DMS79 treated with DMSO at 0.1 percent for 48 hours (cell line): ENCODE data around the gene ZMIZ1.

Source experiments
- DNase-seq: peaks from one replicate; lab custom pipeline; 2025; lab: John Stamatoyannopoulos, UW

ZMIZ1 gene

DNA sequence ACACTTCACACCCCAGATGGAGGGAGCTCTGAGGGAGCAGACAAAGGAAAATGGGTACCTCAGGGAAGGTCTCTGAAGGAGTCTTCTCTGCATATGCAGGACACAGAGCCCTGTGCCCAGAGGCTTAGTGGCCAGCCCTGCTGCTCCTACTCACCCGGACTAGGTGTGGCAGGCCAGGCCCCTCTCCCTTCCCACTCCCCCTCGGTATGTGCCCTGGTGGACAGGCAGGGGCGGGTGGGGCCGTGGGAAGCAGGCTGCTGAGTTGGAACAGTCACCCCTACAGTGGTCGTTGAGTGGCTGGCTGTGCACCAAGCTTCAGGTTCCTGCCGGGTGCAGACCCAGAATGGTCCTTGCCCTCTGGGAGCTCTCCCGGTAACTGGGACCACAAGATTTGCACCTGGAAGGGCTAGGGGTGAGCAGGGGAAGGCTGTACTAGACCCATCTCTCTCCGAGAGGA lies 68.6 kb downstream of the ZMIZ1 start:
- DNase-seq: no peak

DNA sequence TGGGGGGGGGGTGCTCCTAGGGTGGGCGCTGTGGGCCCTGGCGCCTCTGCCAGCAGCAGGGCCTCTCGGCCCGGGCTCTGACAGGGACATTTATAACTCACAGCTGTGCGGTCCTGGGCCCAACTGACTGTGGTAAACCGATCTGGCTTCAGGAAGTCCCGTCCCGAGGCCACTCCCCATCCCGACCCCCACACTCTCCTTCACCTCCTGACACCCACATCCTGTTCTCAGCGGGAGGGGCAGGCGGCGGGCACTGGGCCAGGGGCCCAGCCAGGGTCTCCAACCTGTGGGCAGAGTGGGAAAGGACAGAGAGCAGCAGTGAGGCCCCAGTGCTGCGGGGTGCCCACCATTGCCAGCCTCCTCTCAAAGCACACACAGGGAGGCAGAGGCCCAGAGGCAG lies 69.1 kb downstream of the ZMIZ1 start:
- no peak for DNase-seq

DNA sequence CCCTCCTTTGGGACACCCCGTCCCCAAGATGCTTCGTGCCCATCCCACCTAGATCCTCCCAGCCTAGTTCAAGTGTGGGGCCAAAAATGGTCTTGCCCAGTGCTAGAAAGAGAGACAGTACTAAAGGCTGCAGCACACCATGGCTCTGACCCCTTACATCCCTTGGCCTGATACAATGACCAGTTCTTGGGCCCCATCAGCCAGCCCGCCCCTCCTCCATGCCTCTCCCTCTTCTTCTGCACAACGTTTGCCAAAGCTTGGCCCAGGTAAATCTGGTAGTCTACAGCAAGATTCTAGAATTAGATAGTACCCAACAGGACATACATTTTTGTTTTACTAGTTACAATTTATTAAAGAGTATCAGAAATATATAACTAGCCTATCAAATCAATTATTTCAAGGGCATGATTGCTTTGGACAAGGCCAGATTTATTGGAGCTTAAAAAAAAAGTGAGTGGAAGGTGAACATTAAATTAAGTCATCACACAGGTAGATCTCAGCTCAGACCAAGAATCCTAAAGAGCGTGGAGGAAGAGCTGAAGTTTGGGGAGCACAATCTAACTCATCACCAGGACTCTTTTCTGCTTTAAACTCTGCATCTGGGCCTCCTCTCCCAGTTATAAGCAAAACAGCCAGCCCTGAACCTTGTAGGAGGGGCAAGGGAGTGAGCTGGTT lies 69.8 kb downstream of the ZMIZ1 start:
- no peak for DNase-seq

DNA sequence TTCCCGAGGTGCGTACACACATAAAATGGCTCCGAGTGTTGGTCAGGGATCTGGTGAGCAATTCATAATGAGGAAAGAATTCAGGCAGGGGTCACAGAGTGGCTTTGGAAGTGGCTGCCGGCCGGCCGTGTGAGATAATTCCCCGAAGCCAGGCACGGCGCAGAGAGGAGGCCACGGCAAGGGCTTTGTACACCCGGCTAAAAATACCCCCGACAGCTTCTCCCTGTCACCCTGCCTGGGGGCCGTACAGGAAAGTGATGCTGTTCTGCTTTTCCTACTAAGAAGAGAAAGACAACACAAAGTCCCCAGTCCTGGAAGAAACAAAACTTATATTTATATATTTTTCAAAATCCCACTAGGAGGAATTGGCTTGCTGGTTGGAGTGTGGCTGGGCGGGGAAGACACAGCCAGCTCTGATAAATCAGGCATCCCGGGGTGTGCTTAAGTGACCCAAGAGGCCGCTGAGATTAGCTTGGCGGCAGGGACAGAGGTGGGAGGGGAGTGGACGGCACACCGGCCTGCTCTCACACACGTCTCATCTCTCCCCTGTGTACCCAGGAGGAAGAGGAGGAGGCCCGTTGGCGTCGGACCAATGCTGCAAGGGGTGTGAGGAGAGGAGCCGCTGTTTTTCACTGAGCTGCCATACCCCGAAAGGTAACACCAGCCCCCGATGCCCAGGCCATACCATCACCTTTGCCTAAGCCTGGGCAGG lies 70.5 kb downstream of the ZMIZ1 start:
- DNase-seq: no peak

DNA sequence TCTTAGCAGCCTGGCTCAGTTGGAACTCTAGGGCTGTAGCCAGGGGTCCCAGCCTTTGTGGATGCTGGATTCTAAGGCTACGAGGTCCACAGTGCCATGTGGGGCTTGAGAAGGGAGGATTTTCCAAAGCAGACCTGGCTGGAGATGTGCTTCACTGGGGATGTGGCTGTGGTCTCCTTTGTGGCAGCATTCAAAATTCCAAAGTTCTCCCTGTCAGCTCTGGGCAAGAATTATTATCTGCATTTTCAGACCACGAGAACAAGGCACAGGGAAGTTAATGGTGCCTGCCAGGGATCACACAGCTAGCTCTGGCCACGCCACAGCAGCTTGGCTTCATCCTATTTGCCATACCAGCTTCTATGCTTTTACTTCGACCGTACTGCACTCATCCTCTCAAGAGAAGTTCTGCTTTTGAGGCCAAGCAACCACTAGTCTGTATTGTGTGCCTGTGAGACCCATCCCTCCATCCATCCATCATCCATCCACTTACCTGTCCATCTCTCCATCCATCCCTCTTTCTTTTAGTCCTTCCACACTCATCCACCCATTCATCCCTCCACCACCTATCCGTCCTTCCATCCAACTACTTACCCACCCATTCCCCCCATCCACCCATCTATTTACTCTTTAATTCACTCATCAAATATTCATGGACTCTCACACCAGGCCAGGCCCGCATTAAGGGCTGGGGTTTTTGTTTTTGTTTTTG lies 71.5 kb downstream of the ZMIZ1 start:
- no peak for DNase-seq

DNA sequence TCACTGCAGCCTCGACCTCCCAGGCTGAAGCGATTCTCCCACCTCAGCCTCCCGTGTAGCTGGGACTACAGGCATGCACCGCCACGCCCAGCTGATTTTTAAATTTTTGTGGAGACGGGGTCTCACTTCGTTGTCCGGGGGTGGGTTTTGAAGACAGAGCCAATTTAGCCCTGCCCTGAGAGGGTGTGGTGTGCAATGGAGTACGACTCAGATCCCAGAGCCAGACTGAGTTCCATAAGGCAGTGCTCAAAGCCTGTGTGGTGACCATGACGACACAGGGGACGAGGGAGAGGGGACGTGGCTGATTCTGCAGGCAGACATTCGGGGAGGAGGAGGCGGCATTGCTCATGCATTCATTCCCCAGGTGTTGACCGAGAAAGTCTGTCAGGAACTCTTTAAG lies 72.1 kb downstream of the ZMIZ1 start:
- DNase-seq: no peak

DNA sequence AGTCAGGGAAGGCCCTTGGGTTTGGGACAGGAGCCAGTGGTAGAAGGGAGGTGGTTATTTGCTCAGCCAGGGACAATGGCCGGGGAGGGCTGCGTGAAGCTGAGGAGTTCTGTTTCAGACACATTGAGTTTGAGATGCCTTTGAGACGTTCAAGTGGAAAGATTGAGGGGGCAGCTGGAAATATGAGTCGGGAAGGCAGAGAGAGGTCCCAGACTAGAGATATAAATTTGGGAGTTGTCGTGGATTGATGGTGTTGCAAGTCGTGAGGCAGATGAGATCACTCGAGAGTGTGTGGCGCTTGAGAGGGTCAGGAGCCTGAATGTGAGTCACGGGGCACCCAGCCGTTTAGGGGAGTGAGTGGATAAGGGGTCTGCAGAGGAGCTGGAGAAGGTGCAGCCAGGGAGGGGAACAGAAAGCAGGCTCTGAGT lies 73.3 kb downstream of the ZMIZ1 start:
- DNase-seq: peak; percentile 54

DNA sequence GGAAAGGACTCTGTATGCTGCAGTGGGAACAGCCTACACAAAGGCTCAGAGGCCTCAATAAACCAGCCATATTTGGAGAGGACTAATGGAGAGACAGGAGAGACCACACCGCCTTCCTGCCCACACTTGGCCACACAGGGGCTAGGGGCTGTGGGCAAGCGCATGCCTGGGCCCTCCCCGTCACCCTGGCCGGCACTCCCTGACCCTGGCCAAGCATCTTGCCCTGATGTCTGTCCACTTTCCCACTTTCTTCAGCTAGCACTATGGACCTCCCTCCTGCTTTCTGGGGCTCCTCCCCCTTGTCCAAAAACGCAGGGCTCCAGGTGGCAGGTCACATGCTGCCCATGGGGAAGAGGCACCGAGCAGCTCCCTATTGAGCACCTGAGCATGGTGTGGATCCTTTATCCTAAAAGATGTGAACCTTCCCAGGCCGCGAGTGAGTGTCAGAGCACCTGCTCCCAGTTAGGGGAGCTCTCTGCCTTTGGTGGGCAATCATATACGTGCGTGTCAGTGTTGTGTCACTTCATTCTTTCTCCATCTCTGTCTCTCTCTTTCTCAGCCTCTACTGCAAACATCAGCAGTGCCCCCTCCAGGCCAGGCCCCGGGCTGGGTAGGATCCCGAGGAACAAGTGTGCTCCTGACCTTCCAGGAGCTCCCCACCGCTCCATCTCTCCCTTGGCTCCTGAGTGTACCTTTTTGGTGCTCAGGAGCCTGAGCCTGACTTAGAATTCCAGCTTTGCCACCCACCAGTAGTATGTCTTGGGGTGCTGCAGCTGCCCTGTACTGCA lies 74.0 kb downstream of the ZMIZ1 start:
- DNase-seq: no peak

DNA sequence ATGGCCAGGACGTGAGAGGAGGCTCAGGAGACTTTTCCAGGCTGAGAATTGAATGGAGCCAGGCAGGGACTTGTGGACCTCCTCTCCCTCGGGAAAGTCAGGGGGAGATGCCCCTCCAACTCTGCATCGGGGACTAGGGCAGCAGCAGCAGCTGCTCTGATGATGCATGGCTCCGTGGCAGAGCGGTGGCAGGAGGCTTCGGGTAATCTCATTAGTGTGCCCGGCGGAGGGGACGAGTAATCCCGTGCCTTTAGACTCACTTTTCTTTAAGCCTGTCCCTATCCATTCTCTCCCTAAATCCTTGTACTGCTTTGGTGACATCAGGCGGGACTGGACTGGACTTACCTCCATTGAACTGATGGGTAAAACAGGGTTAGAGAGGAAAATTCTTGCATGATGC lies 75.1 kb downstream of the ZMIZ1 start:
- no peak for DNase-seq

DNA sequence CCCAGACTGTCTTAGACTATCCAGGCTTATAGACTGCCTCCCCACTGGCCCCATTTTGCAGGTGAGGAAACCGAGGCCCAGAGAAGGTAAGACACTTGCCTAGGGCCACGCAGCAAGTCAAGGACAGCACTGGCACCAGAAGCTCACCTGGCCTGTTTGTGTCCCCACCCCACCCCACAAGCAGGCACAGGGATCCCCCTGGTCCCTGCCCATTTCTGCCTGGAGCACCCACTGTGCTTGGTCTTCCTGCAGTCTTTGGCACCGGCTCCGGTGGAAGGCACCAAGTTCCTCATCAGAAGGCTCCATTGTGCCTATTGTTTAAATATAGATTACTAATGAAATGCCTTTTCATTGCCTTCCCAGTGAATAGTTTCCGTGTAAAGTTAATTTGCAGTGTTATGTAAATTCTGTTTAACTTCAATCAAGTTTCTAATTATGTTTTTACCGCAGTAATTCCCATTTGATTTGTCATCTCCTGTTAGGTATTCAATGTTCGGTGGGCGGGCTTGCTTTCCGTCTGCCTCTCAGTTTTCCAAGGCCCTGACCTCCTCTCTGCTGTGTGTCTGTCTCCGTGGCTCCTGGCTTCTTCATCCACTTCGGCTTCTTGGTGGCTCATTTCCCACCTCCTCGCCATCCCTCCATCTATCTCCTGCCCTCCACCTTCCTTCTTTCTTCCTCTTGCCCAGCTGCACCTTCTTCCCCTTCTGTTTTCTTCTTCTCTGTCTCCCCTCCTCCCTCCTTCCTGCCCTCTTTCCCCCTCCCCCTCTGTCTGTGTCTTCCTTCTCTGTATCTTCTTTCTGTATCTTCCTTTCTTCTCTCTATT lies 75.8 kb downstream of the ZMIZ1 start:
- DNase-seq: no peak

DNA sequence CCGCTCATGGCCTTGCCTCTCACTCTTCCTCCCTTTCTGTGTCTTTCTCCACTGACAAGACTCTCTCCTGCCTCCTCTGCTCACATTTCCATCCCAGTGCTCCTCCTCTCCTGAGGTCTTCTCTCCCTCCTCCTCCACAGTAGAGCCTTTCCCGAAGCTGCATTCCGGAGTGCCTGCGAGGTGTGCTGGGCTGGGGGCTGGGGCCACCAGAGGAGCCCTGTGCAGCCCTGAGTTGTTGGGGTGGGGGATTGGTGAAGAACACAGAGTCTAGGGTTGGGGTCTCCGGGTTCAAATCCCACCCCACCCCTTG lies 76.4 kb downstream of the ZMIZ1 start:
- no peak for DNase-seq

DNA sequence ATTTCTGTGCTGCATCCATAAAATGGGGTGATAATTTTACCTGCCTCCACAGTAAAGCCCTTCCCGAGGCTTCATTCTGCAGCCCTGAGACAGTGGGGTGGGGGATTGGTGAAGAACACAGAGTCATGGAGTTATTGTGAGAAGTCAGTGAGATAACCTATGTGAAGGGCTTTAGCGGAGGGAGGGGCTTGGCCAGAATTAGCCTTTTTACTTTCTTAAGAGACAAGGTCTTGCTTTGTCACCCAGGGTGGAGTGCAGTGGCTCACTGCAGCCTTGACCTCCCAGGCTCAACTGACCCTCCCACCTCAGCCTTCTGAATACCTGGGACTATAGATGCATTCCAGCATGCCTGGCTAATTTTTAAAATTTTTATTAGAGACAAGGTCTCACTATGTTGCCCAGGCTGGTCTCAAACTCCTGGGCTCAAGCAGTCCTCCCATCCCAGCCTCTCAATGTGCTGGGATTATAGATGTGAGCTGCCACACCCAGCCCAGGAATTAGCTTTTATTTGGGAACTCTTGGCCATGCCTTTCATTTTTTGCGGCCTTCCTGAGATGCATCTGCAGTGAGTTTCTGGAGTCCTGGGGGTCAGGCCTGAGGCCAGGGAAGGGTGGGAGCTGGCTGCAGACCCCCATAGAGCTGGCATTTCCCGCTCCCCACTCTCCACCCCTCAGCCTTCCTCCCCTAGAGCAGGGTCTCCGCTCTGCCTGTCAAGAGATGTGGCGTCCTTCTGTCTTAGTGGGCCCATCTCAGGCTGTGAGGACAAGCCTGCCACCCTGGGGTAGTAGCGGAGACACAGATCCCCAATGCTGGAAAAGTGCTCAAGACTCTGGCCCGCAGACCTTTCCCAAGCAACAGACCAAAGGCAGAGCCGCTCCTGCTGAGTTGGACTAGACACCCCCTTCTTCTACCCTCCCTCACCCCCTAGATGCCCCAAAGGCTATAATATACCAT lies 77.0 kb downstream of the ZMIZ1 start:
- no peak for DNase-seq

DNA sequence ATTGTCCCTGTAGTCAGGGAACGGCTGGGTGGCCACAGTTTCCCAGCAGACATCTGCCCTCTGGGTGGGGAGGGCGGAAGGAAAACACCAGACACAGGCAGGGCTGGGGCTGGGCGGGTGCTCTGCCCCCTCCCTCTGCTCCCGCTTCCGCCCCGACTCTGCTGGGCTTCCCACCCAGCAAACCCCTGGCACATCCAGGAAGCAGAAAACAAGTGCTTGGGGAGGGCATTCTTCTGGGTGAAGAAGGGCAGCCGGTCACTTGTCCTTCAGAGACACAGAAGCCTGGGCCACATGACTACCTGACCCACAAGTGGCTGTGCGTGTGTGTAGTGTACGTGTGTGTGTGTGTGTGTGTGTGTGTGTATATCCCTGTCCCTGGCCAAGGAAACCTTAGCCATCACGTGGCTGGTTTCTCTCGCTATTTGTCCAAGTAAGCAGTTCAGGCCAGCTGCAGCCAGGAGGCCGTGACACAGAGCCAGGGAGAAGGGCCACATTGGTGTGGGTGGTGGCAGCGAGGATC lies 77.9 kb downstream of the ZMIZ1 start:
- DNase-seq: no peak

DNA sequence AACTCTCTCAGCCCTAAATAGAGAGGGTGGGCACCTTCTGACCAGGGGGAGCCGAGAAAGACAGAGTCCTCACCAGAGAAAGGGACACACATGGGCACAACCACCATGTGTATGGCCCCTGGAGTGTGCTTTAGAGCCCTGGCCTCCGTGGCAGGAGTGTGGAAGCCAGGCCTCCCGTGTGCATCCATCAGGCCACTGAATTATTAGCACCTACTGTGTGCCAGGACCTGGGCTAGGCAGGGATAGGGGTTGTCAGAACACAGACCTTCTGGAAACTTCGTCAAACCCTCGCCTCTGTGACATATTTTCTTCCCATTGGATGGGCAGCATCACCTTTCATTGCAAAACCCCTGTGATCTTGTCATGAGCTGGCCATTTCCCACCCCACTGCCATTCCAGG lies 78.5 kb downstream of the ZMIZ1 start:
- DNase-seq: no peak

DNA sequence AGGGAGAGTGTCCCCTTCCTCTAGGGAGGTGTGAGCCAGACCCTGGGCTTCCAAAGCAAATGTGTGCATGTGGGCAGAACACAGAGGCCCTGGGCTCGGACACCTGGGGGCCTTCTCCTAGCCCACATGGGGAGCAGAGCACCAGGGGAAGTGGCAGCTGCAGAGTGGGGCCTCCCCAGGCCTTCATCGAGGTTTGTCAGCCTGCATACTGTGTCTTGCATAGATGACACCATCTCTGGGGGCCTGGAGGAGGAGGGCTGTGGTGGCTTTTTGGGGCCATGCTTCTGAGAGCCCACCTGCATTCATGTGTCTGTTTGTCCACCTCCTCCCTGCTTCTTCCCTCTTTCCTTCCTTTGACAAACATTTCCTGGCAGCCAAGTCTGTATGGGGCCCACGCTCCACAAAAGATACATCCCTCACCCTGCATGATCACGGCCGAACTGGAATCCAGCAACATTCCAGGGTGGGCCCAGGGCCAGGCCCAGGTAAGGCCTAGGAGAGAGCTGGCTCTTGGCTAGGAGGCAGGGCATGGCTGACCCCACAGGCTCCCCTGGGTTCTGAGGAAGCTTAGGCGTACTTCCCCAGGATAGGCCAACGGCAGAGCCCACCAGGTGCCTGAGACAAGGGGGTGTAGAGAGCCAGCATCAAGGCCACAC lies 79.2 kb downstream of the ZMIZ1 start:
- DNase-seq: no peak

DNA sequence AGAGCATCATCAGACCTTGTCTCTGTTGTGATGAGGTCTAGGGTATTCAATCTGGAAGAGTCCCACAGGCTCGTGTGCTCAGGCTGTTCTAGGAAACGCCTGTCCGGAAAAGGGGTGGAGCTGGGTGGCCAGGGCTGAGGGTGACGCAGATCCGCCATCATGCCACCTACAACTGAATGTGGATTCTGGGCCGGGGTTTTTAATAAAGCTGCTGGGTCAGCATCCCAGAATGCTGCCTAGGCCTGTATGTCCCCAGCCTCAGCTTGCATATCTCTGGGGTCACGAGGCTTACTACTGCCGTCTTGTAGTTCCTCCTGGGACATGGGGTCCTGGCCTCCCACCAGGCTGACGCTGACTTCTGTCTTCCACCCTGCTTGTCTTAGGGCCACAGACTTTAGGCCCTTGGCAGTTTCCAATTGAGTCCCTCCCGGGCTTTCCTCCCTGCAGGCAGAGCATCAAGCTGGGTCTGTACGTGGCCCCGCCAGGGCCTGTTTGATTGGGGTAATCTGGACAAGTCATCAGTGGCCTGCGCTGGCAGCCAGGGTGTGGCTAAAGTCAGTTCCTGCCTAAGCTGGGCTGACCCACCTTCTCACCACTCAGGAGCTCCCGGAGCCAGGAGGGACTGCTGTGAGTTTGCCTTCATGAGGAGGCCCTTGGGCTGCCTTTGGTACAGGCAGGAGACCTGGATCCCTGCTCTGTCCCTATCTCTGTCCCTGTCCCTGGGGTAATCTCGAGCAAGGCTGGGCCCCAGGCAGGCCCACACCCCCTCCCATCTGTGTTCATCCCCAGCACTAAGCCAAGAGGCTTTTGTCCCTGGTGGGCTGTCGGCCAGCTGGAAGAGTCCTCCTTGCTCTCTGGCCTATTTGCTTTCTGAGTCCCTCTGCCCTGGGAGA lies 79.9 kb downstream of the ZMIZ1 start:
- no peak for DNase-seq

DNA sequence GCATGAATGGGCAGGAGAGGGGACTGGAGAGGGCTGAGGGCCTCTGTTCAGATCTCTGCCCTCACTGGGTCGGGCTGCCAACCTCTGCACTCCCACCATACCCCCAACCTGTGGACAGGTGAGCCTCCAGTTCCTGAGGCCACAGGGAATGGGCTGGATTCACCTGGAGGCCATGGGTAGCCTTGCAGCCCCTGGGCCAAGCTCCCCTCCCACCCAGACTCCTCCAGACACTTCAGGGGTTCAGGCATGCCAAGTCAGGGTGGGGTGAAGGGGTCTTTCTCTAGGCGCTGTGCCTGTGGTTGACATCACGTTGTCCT lies 80.5 kb downstream of the ZMIZ1 start:
- DNase-seq: no peak

DNA sequence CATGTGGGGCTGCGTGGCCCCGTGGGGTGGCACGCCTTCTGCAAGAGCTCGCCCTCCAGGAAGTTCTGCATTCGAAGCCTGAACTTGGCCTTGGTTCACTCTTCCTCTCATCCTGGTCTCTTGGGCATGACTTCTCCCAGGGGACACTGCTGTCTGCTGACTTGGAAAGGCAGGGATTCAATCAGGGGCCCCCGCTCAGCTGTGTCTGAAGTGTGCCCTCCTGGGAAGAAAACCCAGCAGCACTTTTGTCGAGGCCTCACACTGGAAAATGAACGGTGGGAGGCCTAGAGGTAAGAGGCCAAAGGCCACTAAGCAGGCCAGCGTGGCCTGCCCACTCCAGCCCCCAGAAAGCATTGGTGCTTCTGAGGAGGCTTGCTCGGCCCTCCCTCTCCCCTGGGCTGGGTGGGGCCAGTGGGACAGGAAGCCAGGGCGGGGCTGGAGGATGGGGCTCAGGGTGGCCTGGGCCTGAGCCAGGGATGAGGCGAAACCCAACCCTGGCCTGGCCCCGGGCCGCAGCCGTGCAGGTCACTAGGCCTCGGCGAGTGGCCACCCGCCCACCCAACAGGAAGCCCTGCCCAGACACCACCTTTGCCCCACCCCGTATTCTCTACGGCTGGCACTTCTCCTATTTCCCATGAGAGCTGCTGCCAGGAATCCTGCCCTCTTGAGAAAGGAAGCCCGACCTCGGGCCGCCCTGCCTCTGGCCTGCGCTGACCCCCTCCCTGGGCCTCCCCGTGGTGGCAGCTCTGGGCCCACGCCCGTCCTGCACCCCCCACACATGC lies 81.1 kb downstream of the ZMIZ1 start:
- no peak for DNase-seq
